Transverse colon (tissue), 4 donors: Measurements from ENCODE around the gene CTBP2.

Experiments used
- EP300 ChIP-seq: sonication (generic); formaldehyde crosslinking; IDR thresholded peaks from one replicate; pipeline ENCODE4 v1.6.1; 2017; ENCODE audit warnings: antibody characterized with exemption, low read depth
- POLR2AphosphoS5 ChIP-seq, 3 donors: sonication (generic); formaldehyde crosslinking; IDR thresholded peaks; one replicate each; pipeline ENCODE4 v1.6.1; 2016; ENCODE audit warnings: antibody characterized with exemption in 3 of 3
- TF ChIP-seq, protein P1 (sequence below), 5 experiments: fragments of 200-600 bp in 3 of 5; fragments of 450-650 bp in 2 of 5; sonication (generic) in 3 of 5; IDR thresholded peaks; 1 replicate in 2 of 5; 2 replicates in 3 of 5; pipeline ENCODE4 v1.5.1; 2016 to 2017; ENCODE audit warnings: antibody characterized with exemption in 5 of 5, inconsistent platforms in 3 of 5, mild to moderate bottlenecking in 2 of 5, moderate library complexity in 1 of 5

DNA sequence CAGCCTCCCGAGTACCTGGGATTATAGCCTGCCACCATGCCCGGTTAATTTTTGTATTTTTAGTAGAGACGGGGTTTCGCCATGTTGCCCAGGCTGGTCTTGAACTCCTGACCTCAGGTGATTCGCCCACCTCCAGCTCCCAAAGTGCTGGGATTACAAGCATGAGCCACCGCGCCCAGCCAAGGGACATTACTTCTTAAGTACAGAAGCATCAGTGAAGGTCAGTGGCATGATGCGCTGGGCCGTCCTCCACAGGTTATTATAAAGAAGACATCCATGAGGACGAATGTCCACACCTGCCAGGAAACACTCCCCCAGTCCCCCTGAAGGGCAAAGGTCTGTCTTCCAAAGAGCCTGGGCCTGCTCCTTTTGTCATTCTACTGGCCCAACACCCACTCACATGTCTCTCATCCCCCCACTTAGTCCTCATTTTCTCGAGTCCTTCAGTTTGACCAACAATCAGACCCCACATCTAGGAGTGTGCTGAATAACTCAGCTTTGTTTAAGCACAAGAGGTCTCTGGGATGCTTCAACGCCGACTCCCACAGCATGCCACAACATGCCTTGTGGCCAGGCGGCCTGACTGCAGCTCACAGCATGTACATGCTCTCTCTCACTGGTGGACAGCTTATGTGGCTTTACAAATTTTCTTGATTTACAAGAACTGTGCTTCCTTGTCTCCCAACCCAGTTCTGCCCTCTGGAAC, 73.0 kb downstream of the CTBP2 start:
- TF ChIP-seq EP300 (no peak), POLR2AphosphoS5 (IDR thresholded peaks at IDR 0.05) (no peak)
- TF ChIP-seq, protein P1, sequence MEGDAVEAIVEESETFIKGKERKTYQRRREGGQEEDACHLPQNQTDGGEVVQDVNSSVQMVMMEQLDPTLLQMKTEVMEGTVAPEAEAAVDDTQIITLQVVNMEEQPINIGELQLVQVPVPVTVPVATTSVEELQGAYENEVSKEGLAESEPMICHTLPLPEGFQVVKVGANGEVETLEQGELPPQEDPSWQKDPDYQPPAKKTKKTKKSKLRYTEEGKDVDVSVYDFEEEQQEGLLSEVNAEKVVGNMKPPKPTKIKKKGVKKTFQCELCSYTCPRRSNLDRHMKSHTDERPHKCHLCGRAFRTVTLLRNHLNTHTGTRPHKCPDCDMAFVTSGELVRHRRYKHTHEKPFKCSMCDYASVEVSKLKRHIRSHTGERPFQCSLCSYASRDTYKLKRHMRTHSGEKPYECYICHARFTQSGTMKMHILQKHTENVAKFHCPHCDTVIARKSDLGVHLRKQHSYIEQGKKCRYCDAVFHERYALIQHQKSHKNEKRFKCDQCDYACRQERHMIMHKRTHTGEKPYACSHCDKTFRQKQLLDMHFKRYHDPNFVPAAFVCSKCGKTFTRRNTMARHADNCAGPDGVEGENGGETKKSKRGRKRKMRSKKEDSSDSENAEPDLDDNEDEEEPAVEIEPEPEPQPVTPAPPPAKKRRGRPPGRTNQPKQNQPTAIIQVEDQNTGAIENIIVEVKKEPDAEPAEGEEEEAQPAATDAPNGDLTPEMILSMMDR (IDR thresholded peaks at IDR 0.05), result no peak
